ENCODE measurements around the gene CAPN9.
"Not testable (repeated sequence)": the region's sequence is repeated elsewhere in the genome, so short reads cannot be mapped to it uniquely, and the experiment has no call there.

The CAPN9 gene

GRCh38 chr1:230711245-230711644 lies 35.9 kb upstream of the CAPN9 start:
- no peak for DNase-seq (ENCODE audit: low read depth)

- DNase-seq (ENCODE audit: low read depth), result no peak
Measured at GRCh38 chr1:230712470-230712942, 34.7 kb upstream of the CAPN9 start.

- no peak for DNase-seq (ENCODE audit: low read depth)
Measured at GRCh38 chr1:230713138-230713537, 34.0 kb upstream of the CAPN9 start.

GRCh38 chr1:230713547-230713914 lies 33.7 kb upstream of the CAPN9 start:
- no peak for DNase-seq (ENCODE audit: low read depth)

GRCh38 chr1:230713915-230714764 lies 33.0 kb upstream of the CAPN9 start, which contains the start of gene AGT:
AGT (minus strand) TSS chr1:230714122; CDS start chr1:230710823, 3,299 bp downstream.
- DNase-seq (ENCODE audit: low read depth), result no peak

GRCh38 chr1:230715510-230715909 lies 31.7 kb upstream of the CAPN9 start:
- DNase-seq (ENCODE audit: low read depth), result no peak

GRCh38 chr1:230716453-230716852 lies 30.7 kb upstream of the CAPN9 start:
- DNase-seq (ENCODE audit: low read depth), result not testable (repeated sequence)

- DNase-seq (ENCODE audit: low read depth), result no peak
Measured at GRCh38 chr1:230717251-230717650, 29.9 kb upstream of the CAPN9 start.

- not testable (repeated sequence) for DNase-seq (ENCODE audit: low read depth)
Measured at GRCh38 chr1:230721849-230722522, 25.2 kb upstream of the CAPN9 start.

- DNase-seq (ENCODE audit: low read depth), result no peak
Measured at GRCh38 chr1:230725256-230726012, 21.8 kb upstream of the CAPN9 start.

GRCh38 chr1:230728710-230729392 lies 18.3 kb upstream of the CAPN9 start:
- DNase-seq (ENCODE audit: low read depth), result no peak

GRCh38 chr1:230730977-230731376 lies 16.2 kb upstream of the CAPN9 start:
- no peak for DNase-seq (ENCODE audit: low read depth)

- no peak for DNase-seq (ENCODE audit: low read depth)
Measured at GRCh38 chr1:230735447-230735846, 11.7 kb upstream of the CAPN9 start.

- DNase-seq (ENCODE audit: low read depth), result no peak
Measured at GRCh38 chr1:230737622-230738262, 9.4 kb upstream of the CAPN9 start.

- no peak for DNase-seq (ENCODE audit: low read depth)
Measured at GRCh38 chr1:230739564-230740290, 7.5 kb upstream of the CAPN9 start.

GRCh38 chr1:230743899-230744298 lies 3.3 kb upstream of the CAPN9 start:
- no peak for DNase-seq (ENCODE audit: low read depth)

- DNase-seq (ENCODE audit: low read depth), result no peak
Measured at GRCh38 chr1:230744382-230744781, 2.8 kb upstream of the CAPN9 start.

GRCh38 chr1:230745071-230745470 lies 2.1 kb upstream of the CAPN9 start:
- DNase-seq (ENCODE audit: low read depth), result no peak

- DNase-seq (ENCODE audit: low read depth), result no peak
Measured at GRCh38 chr1:230746617-230747016, 571 bp upstream of the CAPN9 start.

- no peak for DNase-seq (ENCODE audit: low read depth)
Measured at GRCh38 chr1:230747890-230748800, 957 bp downstream of the CAPN9 start.
